ENCODE measurements around the gene KLHL22.
A peak's percentile ranks its signal among the peaks of the same experiment; 100 is the strongest.
"Not testable (repeated sequence)": the region's sequence is repeated elsewhere in the genome, so short reads cannot be mapped to it uniquely, and the experiment has no call there.

KLHL22 gene

GRCh38 chr22:20466659-20467379 lies 28.8 kb downstream of the KLHL22 start:
- DNase-seq: no peak

- DNase-seq: no peak
Observed at GRCh38 chr22:20465759-20466077, 29.9 kb downstream of the KLHL22 start.

GRCh38 chr22:20464912-20465758 lies 30.5 kb downstream of the KLHL22 start:
- no peak for DNase-seq

GRCh38 chr22:20464096-20464614 lies 31.4 kb downstream of the KLHL22 start:
- DNase-seq: no peak

- no peak for DNase-seq
Observed at GRCh38 chr22:20463324-20464095, 32.1 kb downstream of the KLHL22 start.

GRCh38 chr22:20459862-20460261 lies 35.7 kb downstream of the KLHL22 start:
- no peak for DNase-seq

GRCh38 chr22:20459152-20459542 lies 36.4 kb downstream of the KLHL22 start:
- DNase-seq: no peak

GRCh38 chr22:20458530-20459151 lies 37.0 kb downstream of the KLHL22 start:
- DNase-seq: no peak

- no peak for DNase-seq
Observed at GRCh38 chr22:20457506-20458240, 37.9 kb downstream of the KLHL22 start.

GRCh38 chr22:20456722-20457076 lies 38.9 kb downstream of the KLHL22 start:
- DNase-seq: no peak

- DNase-seq: peak; percentile 83
Observed at GRCh38 chr22:20456064-20456721, 39.4 kb downstream of the KLHL22 start.

GRCh38 chr22:20455709-20456063 lies 39.9 kb downstream of the KLHL22 start:
- DNase-seq: peak; percentile 49

- DNase-seq: no peak
Observed at GRCh38 chr22:20453222-20453621, 42.4 kb downstream of the KLHL22 start.

GRCh38 chr22:20451920-20452319 lies 43.7 kb downstream of the KLHL22 start:
- no peak for DNase-seq

GRCh38 chr22:20451129-20451778 lies 44.3 kb downstream of the KLHL22 start:
- DNase-seq: not testable (repeated sequence)

- DNase-seq: no peak
Observed at GRCh38 chr22:20450551-20450906, 45.1 kb downstream of the KLHL22 start.

- DNase-seq: no peak
Observed at GRCh38 chr22:20449819-20450550, 45.6 kb downstream of the KLHL22 start.

- peak; percentile 26 for DNase-seq
Observed at GRCh38 chr22:20448630-20449029, 47.0 kb downstream of the KLHL22 start.

- no peak for DNase-seq
Observed at GRCh38 chr22:20446383-20446970, 49.1 kb downstream of the KLHL22 start.

- no peak for DNase-seq
Observed at GRCh38 chr22:20444325-20444724, 51.3 kb downstream of the KLHL22 start.

All from fibroblast of skin of right biceps (primary cell).